ENCODE data around the gene KRTAP20-3. TPM values are rescaled to one million over a fixed set of nuclear protein-coding genes. Genes with fewer than 3 reads are reported as not detected.

KRTAP20-3 gene
- total and polyA plus RNA-seq, 10 of the 15 experiments (the other 5 are each of a cell fraction or from before 2014, with no cell fraction given) = not detected

DNA sequence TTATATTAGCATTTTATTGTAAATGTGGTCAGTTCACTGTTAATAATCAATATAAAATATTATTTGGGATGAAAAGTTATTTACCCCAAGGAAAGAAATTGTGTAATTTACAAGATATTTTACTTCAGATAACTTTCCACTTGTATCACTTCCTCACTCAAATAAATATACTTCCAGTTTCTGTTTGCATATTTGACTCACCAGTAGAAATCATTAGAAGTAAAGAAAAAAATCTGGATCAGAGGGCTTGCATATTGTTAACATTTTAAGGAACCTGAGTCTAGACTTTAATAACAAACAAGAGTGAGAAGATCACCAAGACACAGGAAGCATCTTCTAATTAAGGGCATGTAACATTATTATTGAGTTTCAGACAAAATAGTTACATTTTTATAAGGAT is 22.6 kb upstream of the KRTAP20-3 start (continued):
- TF ChIP-seq, protein P1, sequence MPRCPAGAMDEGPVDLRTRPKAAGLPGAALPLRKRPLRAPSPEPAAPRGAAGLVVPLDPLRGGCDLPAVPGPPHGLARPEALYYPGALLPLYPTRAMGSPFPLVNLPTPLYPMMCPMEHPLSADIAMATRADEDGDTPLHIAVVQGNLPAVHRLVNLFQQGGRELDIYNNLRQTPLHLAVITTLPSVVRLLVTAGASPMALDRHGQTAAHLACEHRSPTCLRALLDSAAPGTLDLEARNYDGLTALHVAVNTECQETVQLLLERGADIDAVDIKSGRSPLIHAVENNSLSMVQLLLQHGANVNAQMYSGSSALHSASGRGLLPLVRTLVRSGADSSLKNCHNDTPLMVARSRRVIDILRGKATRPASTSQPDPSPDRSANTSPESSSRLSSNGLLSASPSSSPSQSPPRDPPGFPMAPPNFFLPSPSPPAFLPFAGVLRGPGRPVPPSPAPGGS (IDR thresholded peaks at IDR 0.05; ENCODE audit: borderline replicate concordance, insufficient read depth, low read depth, low read length, poor library complexity, severe bottlenecking) = no peak
- no peak for TF ChIP-seq BHLHE40 (IDR thresholded peaks at IDR 0.05; ENCODE audit: borderline replicate concordance in 1 of 2, low read depth in 2 of 2, low read length in 1 of 2)

- Histone ChIP-seq H3K27me3 (replicated peaks in 1 of 2; ENCODE audit: control insufficient read depth in 2 of 2, insufficient read depth in 2 of 2, low read length in 1 of 2) (no peaks in the 10 kb centered on the region), H3K4me3 (no peak within 1 kb of the TSS), H3K4me2 (ENCODE audit: control insufficient read depth, insufficient read depth) (no peak within 1 kb of the TSS), H2AFZ (ENCODE audit: control insufficient read depth, low read depth, low read length) (no peak within 1 kb of the TSS), H3K9ac (ENCODE audit: control insufficient read depth, insufficient read depth, low read length) (no peak within 1 kb of the TSS), H3K36me3 (ENCODE audit: control insufficient read depth in 2 of 2, insufficient read depth in 2 of 2, low read length in 1 of 2) (no peaks in the 10 kb centered on the region), H4K20me1 (ENCODE audit: control insufficient read depth, insufficient read depth) (no peaks in the 10 kb centered on the region), H3K4me1 (ENCODE audit: control insufficient read depth, insufficient read depth, low read length) (no peaks in the 10 kb centered on the region), H3K27ac (ENCODE audit: control insufficient read depth, insufficient read depth) (no peak within 1 kb of the TSS), H3K9me3 (replicated peaks; ENCODE audit: control insufficient read depth, insufficient read depth, low read length) (no peaks in the 10 kb centered on the region; the same call in 2 of the 3 replicates), H3K79me2 (ENCODE audit: control insufficient read depth, insufficient read depth, low read length) (no peaks in the 10 kb centered on the region)
- ChIA-PET CTCF (no interaction called here), SMC1A (ENCODE audit: uncharacterized antibody, unreplicated experiment) (no interaction called here), RAD21 (ENCODE audit: unreplicated experiment) (no interaction called here), POLR2A (no interaction called here)
- intact Hi-C loops (cut with micrococcal nuclease; ENCODE audit: unreplicated experiment) = no loop called here
- DNase-seq (ENCODE audit: low read depth, low spot score) (no peak), FAIRE-seq (no peak), ATAC-seq (no peak)
- 14% methylated on average over 3 of the region's 3 CpGs for WGBS (ENCODE audit: insufficient coverage, insufficient replicate concordance, low lambda C conversion rate, missing lambda C conversion rate)
- in situ Hi-C loops (cut with MboI) = no loop called here
- BruUV-seq (replicated peaks) = no TSS peak
- no peak for TF ChIP-seq EED (IDR thresholded peaks at IDR 0.05; ENCODE audit: low read depth)
- TF ChIP-seq ELK1 (IDR thresholded peaks at IDR 0.05; ENCODE audit: low read depth, low read length) = no peak
- no peak for TF ChIP-seq NR2C2 (IDR thresholded peaks at IDR 0.05; ENCODE audit: borderline replicate concordance, control insufficient read depth, insufficient read length, low read depth)
- TF ChIP-seq HDAC6 (IDR thresholded peaks at IDR 0.05; ENCODE audit: unreplicated experiment) = no peak
- no peak for TF ChIP-seq BCL11A (IDR thresholded peaks at IDR 0.05; ENCODE audit: low read depth, low read length)
- no peak for TF ChIP-seq KLF5 (IDR thresholded peaks at IDR 0.05; ENCODE audit: partially characterized antibody)
- no peak for TF ChIP-seq SP1 (IDR thresholded peaks at IDR 0.05; ENCODE audit: low read depth, low read length)
- no peak for TF ChIP-seq CREB1 (IDR thresholded peaks at IDR 0.05; ENCODE audit: low read depth)
- TF ChIP-seq ZBTB40 (IDR thresholded peaks at IDR 0.05; ENCODE audit: borderline replicate concordance) = no peak
- TF ChIP-seq, protein P2, sequence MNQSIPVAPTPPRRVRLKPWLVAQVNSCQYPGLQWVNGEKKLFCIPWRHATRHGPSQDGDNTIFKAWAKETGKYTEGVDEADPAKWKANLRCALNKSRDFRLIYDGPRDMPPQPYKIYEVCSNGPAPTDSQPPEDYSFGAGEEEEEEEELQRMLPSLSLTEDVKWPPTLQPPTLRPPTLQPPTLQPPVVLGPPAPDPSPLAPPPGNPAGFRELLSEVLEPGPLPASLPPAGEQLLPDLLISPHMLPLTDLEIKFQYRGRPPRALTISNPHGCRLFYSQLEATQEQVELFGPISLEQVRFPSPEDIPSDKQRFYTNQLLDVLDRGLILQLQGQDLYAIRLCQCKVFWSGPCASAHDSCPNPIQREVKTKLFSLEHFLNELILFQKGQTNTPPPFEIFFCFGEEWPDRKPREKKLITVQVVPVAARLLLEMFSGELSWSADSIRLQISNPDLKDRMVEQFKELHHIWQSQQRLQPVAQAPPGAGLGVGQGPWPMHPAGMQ (IDR thresholded peaks at IDR 0.05; ENCODE audit: borderline replicate concordance) = no peak
- TF ChIP-seq BACH1 (IDR thresholded peaks at IDR 0.05; ENCODE audit: borderline replicate concordance) = no peak
- no peak for TF ChIP-seq MTA2 (IDR thresholded peaks at IDR 0.05; ENCODE audit: low read depth)
- TF ChIP-seq SPI1 (IDR thresholded peaks at IDR 0.05; ENCODE audit: borderline replicate concordance, insufficient read depth, low read depth, low read length) = no peak
- no peak for TF ChIP-seq TCF3 (IDR thresholded peaks at IDR 0.05; ENCODE audit: borderline replicate concordance, insufficient read depth, low read depth, low read length)
These were observed 22.1 kb upstream of the KRTAP20-3 start, which contains the start of gene KRTAP20-4 for GRCh38 chr21:30620522-30620921. KRTAP20-4 (plus strand) TSS chr21:30620627.

Data from GM12878 (cell line).